GM19397 (cell line): ENCODE measurements around the gene CST9.
"Not testable (repeated sequence)": the region's sequence is repeated elsewhere in the genome, so short reads cannot be mapped to it uniquely, and the experiment has no call there.

Experiments used
- ATAC-seq: cut with Tn5 transposase; IDR thresholded peaks from one replicate; pipeline ENCODE4 v1.9.1; 2021; ENCODE audit warnings: mild to moderate bottlenecking, moderate library complexity; ENCODE audit not compliant: unreplicated experiment

CST9 gene

DNA sequence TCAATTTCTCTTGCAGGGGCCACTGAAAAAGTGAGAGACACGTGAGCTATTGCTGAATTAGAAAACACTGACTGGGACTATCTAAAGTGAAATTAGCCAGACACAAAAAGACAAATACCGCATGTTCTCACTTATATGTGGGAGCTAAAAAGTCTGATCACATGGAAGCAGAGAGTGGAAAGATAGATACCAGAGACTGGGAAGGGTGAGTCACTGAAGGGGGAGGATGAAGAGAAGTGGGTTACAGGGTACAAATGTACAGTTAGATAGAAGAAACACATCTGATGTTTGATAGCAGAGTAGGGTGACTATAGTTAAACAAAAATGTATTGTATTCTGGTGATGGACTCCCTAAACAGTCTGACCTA is 18.6 kb upstream of the CST9 start:
- no peak for ATAC-seq

DNA sequence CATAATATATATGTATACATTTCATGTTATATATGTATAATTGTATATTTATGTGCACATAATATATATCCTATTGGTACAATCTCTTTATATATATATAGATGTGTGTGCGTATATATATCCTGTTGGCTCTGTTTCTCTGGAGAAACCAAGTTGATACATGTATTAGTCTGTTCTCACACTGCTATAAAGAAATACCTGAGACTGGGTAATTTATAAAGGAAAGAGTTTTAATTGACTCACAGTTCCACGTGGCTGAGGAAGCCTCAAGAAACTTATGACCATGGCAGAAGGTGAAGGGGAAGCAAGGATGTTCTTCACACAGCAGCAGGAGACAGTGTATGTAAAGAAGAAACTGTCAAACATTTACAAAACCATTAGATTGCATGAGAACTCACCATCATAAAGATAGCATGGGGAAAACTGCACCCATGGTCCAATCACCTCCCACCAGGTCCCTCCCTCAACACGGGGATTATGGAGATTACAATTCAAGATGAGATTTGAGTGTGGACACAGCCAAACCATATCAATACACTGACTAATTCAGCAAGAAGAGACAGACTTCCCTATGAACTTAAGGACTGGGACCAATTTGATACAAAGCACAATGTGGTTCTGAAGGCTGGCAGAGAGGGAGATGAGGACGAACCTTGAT is 18.1 kb upstream of the CST9 start:
- no peak for ATAC-seq

GRCh38 chr20:23622839-23623343 is 17.2 kb upstream of the CST9 start:
- ATAC-seq = peak; percentile 61

- ATAC-seq = not testable (repeated sequence)
Observed at GRCh38 chr20:23622401-23622800, 16.7 kb upstream of the CST9 start.

DNA sequence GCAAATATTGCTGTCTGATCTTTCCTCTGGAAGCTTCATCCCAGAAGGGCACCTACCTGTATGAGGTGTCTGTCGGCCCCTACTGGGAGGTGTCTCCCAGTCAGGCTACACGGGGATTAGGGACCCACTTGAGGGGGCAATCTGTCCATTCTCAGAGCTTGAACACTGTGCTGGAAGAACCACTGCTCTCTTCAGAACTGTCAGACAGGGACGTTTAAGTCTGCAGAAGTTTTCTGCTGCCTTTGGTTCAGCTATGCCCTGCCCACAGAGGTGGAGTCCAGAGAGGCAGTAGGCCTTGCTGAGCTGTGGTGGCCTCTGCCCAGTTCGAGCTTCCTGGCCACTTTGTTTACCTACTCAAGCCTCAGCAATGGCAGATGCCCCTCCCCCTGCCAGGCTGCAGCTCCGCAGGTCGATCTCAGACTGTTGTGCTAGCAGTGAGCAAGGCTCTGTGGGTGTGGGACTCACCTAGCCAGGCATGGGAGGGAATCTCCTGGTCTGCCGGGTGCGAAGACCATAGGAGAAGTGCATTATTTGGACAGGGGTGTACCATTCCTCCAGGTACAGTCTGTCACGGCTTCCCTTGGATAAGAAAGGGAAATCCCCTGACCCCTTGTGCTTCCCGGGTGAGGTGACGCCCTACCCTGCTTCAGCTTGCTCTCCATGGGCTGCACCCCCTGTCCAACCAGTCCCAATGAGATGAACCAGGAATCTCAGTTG is 15.1 kb upstream of the CST9 start:
- not testable (repeated sequence) for ATAC-seq

DNA sequence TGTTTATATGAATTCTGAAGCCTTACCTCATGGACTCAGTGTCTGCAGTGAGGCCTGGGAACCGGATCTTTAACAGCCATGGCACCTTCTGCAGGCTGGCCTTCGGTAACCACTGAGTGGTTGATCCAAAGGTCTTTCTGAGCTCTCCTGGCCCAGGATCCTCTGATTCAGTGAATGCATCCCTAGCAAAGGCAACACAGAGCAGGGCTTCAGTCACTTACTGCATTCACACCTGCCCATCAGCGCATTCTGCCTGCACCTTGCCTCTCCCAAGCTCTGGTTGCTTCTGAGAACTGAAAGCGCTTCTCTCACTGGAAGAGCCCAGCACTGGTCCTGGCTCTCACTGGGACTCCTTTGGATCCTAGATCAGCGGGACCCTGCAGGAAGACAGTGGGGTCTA is 8.4 kb upstream of the CST9 start:
- ATAC-seq = no peak

- no peak for ATAC-seq
Observed at GRCh38 chr20:23613676-23614075, 8.0 kb upstream of the CST9 start.

DNA sequence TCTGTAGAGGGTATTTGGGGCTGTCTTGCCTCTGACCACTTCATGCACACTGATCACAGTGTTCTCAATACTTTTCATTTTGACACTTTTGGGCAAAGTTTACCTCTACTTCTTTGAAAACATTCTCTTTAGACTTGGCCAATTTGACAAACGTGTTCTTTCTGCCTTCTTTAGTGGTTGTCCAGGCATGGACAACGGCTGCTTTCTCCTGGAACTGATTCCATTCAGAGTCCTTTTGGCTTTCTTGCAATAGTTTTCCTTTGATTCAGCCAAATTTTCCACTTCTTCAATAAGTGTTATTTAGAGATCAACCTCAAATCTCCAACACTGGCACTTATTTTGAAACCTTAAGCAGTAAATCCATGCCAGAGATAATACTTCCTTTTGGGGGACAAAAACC is 6.7 kb upstream of the CST9 start:
- ATAC-seq = no peak

DNA sequence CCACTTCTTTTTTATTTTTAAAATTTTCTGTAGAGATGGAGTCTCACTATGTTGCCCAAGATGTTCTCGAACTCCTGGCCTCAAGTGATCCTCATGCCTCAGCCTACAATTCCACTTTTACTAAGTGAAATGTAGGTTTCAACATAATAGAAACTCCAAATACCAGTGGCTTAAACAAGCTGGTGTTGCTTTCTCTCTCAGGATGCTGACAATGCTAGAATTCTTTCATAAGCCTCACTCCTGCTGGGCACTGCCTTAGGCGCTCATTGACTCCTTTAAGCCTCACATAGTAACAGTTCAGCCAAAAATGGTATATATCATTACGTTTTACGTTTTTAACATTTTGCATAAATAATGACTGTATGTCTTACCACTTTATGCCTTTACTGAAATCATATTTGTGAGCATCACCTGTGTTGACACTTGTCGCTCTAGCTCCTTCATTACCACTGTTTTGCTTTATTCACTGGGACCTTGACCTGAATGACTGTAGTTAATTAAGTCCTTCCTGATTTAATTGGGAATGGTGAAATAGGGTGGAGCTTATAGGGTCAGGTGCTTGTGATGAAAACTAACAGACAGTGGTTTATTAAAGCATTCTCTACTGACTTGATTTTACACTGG is 3.9 kb upstream of the CST9 start:
- ATAC-seq = no peak

DNA sequence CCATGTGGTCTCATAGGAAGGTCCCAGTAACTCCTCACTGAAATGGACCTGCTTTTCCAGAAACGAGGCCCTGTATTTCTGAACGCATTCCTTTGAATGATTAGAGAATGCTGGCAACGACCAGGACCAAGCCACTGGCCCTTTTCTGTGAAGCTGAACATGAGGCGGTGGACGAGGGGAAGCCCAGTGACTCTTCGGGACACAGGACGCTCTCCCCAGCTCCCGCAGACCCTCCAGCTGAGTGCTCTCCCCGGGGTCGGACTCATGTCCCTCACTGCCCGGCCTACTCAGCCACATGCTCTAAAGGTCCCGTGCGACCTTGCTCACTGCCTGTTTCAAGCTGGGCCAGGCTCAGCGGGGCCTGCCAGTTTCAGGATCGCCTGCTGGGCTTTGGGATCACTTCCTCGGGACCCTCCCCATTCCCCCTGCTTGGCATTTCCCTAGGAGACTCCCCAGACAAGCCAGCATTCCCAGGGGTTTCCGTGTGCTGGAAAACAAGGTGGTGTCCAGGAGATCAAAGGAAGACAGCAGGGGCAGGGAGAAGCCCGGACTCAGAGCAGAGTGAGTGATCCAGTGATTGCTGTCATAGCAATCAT is 2.6 kb upstream of the CST9 start:
- ATAC-seq = no peak

DNA sequence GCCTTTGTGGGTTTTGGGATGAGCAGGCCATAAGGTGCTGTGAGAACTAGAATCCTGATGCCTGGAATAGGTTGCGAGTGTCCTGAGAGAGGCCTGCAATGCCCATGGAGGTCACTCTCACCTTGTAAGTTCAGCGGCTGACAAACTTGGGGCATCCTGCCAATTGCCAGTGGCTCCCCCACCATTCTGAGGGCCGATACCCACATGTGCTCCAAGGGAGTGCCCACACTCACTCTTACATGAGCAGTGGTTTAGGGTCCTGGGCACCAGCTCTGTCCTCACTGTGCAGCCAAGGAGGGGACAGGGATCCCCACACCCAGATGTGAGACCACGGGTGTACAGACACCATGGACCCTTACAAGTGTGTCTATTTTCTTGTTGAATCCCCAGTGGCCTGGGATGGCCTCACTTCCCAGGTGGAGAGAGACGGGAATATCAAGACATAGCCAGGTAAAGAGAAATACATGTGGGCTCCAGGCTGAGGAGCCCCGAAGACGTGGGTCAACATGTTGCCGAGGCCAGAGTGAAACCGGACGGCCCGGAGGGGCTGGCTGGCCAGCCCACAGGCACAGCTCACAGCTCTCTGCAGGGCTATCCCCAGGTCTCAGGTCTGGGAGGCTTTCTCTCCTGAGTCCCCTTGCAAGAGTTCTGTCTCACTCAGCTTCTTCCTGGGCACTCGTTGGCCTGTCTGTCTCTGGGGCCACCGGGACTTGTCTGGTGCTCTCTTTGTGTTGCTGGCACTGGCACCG is 2.0 kb upstream of the CST9 start:
- ATAC-seq = no peak

GRCh38 chr20:23606652-23607049 is 934 bp upstream of the CST9 start:
- ATAC-seq = peak; percentile 90

GRCh38 chr20:23604306-23604705 is 1.4 kb downstream of the CST9 start:
- ATAC-seq = no peak

DNA sequence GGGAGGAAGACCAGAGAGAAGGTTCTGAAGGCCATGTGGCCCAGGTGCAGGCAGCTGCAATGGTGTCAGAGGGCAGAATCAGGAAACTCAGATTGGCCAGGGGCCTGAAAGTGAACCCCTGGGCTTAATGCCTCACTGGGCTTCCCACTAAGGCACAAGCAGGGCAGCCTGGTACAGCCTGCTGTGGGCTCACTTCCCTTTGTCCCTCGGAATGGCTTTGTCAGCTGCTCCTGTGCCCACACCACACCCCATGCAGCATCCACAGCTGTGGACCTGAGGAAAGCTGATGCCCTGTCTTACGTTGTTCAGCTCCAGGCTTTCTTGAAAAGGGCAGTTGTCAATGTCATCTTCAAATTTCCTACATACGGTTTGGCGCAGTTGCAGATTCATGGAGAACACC is 2.4 kb downstream of the CST9 start:
- no peak for ATAC-seq

- ATAC-seq = no peak
Observed at GRCh38 chr20:23602699-23603098, 3.0 kb downstream of the CST9 start.

GRCh38 chr20:23602241-23602640 is 3.5 kb downstream of the CST9 start:
- ATAC-seq = no peak

DNA sequence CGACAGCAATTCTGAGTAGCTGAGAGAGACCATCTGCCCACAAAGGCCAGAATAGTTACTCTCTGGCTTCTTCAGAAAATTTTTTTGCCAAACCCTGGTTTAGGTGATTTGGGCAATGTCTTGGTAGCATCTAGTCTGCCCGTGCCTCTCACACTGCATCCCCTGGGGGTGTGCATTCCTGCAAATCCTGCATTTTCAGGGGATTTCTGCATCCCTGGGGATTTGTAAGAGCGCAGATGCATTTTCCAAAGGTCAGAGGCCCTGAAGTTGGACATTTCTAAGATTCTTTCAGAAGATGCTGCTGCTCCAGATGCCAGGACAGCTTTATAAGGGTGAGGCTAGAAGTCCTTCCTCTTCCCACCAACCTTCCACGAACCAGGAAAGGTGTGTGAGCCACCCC is 4.0 kb downstream of the CST9 start:
- no peak for ATAC-seq

GRCh38 chr20:23598481-23598880 is 7.2 kb downstream of the CST9 start:
- ATAC-seq = no peak

DNA sequence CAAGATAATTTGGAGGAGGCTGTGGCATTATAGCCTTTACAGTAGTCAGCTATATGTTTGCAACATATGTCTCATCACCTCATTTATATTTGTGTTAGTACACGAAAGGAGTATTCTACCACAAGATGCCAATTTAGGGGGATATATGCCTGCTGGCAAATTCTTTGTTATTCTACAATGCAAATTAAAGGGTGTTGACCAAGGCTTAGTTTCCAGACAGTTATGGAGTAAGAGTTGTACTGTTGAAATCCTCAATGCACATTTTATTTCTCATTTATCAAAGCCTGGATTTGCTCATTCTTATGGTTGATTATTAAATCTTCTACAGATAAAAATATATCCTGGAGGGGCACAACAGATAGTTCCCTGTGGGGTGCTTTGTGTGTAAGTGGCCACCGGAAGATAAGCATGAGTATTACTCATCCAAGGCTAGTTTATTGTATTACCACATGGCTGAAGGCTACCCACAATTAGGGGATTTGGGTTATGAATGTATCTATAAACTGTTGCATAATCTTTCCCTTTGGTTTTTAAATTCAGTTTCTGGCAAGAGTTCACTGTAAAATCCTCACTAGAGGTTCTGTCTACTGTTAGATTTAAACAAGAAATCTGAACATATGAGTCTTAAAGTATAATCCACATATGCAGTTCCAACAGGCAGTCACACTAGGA is 9.0 kb downstream of the CST9 start:
- ATAC-seq = no peak

GRCh38 chr20:23595941-23596340 is 9.8 kb downstream of the CST9 start:
- no peak for ATAC-seq
